HTERT RPE-1 (cell line): ENCODE results near the gene PLS3.

ENCODE experiments used
- in situ Hi-C: fragments of 300-500 bp; cut with MboI; formaldehyde crosslinking; loops from 4 replicates; pipeline ENCODE4 v1.14.3; 2020; ENCODE audit warnings: low sequenced_read_pairs

The PLS3 gene

DNA sequence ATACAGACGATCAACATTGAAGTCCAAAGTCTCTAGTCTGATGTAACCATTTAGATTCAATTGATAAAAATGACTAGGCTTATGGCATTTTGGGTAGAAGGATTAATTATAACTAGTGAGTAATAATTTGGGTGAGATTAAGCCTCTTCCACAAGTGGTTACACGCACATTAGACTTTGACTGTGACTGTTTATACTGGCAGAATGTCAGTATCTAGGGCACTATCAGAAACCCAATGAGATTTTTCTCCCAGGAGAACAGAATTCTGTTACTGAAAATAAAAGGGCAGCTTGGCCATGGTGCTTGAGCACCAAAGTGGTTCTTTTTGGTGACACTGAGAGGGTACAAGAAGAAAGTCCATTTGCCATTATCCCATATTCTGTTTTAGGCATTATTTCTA lies 3.3 kb downstream of the PLS3 start:
- in situ Hi-C loops: no loop called here

DNA sequence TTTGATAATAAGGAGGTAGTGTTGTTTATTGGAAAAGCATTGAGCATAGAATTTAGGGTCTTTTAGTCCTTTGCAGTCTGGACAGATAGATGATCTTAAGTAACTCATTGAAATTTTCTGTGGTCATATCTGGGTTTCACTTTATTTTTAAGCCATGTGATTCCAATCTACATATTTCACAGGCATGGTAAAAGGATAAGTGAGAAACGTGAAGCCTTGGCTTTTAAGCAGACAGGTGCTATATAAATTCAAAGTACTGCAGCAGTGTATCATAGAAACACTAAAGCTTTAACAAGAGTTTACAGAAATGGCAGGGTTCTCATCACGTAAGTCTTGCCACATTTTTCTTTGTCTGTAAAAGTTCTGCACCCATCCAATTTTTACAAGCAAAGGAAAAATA lies 4.9 kb downstream of the PLS3 start:
- in situ Hi-C loops: no loop called here

DNA sequence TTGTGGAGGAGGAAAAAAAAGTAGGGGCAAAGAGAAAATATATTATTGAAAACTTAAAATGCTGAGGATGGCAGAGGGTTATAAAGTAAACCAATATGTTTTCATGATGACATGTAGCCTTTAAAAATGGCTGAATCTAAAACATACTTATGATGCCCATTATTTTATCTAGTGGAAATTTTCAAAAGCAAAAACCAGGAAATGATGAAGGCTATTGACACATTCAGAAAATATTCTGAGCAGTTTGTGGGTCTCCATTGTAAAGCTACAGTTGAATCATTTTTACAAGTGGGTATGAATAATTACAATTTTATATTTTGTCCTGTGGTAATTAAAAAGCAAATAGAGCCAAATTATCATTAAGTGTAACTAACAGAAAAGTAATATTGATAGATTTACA lies 10.7 kb downstream of the PLS3 start:
- in situ Hi-C loops: no loop called here

DNA sequence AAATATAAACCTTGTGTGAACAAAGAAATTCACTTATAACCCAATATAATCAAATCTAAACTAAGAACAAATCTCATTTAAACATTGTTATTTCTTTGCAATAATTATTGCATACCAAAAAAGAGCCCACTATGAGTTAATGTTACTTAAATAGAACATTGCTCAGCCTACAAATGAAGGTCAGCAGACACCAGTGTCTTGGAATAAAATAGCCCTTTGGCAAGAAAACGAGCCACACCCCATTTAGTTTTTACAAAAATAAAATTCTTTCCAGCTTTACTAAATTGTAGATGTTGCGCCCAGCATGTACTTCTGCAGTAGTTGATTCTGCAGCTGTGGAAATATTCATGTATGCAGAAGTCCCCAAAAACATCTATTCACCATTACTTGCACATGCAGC lies 12.2 kb downstream of the PLS3 start:
- in situ Hi-C loops: no loop called here

DNA sequence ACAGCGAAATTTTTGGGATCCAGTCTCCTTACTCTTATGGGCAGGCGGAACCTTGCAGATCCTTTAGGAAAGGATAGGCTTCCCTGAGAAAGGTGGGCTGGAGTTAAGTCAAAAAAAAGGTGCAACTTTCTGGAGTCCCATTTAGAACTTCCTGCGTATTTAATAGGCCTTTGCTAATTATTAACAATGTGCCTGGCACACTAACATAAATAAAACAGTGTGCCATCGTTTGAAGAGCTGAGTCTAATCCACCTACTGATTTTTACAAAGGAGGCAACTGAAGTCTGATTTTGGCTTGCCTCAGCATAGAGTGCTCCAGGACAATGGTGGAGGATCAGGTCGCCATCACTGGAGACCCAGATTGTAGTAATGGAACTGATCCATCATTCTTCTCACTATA lies 15.7 kb downstream of the PLS3 start:
- in situ Hi-C loops: no loop called here

DNA sequence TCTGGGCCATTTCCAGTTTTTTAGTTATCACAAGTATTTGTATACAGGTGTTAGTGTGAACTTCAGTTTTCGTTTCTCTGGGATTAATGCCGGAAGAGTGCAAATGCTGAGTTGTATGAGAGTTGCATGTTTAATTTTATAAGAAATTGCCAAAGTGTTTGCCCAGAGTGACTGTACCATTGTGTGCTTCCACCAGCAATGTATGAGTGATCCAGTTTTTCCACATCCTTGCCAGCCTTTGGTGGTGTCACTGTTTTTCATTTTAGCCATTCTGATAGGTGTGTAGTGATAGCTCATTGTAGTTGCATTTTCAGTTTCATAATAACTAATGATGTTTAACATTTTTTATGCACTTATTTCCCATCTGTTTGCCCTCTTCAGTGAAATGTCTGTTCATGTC lies 18.4 kb downstream of the PLS3 start:
- in situ Hi-C loops: no loop called here

DNA sequence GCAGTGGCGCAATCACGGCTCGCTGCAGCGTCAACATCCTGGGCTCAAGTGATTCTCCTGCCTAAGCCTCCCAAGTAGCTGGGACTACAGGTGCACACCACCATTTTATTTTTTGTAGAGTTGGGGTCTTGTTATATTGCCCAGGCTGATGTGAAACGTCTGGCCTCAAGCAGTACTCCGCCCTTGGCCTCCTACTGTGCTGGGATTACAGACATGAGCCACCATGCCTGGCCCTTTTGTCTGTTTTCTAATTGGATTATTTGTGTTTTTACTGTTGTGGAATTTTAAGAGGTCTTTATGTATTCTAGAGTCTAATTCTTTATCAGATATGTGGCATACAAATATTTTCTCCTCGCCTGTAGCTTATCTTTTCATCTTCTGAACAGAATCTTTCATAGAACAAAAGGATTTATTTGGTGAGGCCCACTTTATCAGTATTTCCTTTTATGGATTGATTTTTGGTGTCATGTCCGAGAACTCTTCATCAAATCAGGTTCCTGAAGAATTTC lies 18.9 kb downstream of the PLS3 start:
- in situ Hi-C loops: no loop called here

DNA sequence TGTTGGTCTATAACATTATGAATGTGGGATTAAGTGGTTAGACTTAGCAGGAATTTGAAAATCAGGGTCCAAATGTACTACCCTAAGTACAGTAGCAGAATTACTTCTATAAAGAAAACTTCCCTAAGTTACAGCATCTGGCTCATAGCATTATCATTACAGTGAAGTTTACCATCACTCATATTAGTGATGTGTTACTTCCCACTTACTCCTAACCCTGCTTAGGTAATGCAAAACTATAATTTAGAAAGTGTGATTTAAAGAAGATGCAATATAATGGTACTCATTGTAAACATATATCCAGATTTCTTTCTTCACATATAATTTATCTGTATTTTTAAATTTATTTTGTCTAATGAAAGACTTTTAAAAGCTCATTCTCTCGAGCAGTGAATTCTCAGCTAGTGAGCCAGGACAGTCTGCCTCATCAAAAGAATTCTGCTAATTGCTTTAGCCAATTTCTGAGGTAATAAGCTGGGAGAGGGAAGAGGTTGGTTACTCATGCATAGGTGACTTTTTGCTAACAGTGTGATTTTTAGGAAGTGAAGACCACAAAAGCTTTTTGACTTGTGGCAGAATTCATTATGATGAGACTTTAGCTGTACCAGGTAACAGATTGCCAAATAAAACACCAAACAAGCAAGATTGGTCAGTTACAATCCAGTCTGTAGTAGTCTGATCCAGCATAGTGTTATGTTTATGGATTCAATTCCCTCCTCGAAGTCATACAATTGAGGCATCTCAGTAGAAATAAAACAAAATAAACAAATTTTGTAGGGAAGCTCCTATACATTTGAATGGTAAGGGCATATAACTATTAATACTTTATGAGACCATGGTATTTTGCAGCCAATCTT lies 21.0 kb downstream of the PLS3 start:
- in situ Hi-C loops: no loop called here

DNA sequence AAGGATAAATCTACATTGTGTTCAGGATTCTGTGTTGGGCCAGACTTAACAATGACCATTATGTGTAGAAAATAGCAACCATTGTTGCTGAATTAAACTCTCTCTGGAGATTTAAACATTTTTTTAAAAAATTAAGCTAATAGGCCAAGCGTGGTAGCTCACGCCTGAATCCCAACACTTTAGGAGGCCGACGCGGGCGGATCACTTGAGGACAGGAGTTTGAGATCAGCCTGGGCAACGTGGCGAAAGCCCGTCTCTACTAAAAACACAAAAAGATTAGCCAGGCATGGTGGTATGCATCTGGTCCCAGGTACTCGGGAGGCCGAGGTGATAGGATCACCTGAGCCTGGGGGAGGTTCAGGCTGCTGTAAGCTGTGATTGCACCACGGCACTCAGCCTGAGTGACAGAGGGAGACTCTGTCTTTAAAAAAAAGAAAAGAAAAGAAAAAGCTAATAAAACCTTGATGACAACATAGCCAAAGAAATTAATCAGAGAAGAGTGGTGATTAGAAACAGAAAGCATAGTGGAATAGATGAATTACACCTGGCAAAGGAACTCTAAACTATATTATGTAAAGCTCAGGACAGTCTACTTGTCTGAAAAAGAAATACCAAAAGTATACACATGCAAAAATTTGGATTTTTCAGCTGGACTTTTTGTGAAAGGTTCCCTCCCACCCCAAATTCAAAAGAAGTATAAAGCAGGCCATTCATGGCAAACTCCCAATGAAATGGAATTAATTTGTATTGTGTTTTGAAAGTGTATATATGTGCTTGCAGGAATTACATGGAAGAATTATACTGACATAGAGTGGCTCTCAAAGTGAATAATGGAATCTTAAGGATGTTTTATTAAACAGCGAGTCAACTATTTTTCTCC lies 21.9 kb downstream of the PLS3 start:
- in situ Hi-C loops: no loop called here

DNA sequence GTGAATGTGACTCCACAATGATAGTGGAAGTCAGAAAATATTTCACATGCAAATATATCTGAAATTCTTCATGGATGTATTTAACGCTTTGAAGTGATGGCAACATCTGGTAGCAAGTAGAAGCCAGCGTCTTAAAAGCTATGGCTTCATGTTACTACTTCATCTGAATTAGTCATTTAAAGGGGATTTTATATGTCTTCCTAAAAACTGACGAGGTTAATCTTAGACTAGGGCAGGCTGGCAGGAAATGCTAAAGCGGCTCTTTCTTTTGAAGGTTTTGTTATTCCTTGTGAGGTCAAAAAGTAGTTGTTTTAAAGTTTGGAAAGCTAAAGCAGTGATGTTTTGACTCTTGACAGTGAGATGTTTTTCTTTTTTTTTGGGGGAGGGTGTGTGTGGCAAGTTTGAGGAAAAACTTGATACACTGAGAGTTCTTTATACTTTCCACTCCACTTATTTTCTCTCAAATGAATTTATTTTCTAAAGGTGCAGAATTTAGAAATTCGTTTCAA lies 22.6 kb downstream of the PLS3 start:
- in situ Hi-C loops: no loop called here

DNA sequence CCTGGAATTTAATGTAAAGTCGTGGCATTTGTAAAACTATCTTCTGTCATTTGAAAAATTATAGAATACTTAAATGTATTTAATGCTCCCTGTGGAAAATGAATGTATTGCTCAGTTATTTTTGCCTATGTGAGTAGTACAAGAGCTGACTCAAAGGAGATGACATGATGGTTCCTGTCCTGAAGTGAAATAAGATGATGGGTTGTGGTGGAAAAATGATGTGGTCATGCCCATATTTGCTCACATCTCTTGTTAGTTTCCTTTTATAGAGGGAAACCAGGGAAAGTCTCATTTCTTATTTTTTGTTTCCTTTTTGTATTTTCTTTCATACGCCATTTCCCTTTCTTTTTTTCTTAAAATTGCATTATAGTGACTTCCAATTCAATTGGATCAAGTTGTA lies 23.7 kb downstream of the PLS3 start:
- in situ Hi-C loops: no loop called here

DNA sequence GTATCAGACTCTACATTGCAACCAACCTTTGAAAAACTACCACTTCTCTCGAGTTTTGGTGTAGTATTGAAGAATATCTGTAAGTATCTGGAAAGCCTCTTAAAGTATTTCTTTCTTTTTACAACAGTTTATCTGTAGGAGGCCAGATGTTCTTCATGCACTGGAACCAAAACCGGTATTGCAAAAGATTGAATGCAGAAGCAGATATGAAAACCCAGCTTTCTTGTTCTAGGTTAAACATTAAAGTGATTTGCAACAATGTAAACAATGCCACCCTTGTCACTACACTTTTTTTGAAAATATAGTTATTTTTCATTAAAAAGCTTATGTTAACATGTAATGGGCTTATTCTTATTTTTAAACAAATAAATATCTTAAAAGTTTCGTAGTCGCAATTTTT lies 27.2 kb downstream of the PLS3 start:
- in situ Hi-C loops: no loop called here

DNA sequence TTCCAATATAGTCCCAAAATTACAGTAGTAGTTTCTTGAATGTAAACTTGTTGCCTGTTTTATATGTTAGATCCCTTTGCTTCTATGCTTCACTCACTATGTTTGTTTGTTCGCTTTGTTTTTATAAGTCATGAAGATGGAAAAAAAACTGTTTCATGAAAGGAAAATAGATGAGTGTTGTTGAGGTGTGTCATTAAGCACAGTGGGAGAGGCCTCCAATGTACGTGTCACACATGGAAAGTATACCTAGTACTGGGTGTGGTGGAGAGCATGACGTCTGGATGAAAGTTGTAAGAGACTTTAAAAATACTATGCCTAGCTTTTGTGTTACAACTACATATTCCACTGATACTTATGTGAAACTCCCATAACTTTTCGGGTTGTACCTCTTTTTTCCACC lies 28.4 kb downstream of the PLS3 start:
- in situ Hi-C loops: no loop called here

DNA sequence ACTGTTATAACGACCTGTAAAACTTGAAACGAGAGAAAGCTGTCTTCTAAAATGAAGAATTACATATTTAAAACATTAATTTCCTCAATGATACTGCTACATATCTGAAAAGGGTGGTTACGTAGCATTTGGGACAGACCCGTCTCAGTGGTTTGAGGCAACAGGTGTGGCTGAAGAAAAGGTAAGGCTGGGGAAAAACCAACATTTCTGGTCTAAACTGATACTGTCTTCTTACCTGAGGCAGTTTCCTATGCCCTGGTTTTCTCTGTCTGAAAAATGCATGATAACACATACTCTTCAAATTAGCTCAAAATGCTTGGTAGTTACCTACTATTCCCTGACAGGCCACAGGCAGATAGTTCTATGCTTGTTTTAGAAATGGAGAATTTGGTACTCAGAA lies 30.4 kb downstream of the PLS3 start:
- in situ Hi-C loops: no loop called here

DNA sequence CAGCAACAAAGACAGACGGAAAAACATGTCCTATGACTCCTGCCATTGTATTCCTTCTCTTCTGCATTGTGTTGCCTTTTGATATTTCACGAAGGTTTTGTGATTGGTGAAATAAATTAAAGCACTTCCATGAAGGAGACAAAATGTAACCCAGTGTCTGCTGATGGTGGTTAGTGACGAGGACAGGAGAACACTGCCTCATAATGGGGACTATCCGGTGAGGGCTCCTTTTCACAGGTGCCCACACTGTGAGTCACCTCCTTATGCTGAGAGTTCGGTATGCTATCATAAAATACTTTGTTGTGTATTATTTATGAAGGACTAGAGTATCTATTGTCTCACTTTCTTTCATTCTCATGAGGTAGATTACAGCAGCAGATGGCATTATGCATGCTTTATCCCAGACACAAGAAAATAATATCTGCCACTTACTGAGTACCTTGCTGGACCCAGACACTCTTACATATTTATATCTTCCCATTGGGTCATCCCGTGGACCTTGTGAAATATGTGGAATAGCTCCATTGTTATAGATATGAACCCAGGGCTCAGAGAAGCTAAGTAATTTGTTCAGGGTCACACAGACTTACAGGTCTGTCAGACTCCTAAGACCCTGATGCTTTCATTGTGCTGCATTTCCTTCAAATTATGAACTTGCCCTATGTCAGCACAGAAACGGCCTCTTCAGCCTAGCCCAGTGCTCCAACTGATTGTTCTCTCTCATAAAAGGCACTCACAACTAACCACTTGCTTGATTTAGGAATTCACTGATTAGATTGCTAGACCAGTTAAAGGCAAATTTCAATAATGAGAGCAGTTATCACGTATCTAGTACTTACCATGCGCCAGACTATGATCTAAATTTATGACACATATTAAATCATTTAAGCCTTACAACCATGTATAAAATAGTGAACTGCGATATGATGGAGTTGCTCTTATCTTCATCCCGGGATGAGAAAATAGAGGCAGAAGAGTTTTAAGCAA lies 31.2 kb downstream of the PLS3 start:
- in situ Hi-C loops: no loop called here

DNA sequence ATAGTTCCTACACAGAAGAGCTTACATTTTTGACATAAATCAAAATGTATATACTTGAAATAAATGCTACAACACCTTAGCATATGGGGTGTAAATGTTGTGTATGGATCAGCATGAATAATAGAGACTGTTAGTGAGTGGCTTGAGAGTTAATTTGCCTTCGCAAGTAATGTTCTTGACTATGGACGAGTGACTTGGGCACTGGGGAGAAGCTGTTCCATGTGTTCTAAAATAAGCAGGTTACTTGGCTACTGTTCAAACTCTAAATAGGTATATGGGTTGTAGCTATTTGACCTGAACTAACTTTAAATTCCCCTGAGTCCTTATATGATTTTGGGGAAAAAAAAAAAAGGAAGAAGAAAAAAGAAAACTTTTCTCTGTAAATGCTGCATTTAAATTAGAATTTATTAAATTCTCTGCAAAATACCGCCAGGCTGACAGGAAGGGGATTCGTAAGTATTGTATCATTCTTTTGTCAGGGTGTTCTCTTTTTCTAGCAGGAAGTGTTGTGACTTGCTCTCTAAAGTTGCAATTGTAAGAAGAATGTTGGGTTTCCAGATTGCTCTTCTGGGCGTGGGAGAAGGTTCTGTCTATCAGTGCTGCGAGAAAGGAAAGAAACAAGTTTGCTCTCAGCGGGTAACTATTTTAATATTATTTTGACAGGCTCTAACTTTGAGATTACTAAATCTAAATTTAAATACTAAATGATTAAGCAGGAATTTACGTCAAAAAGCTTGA lies 32.2 kb downstream of the PLS3 start:
- in situ Hi-C loops: no loop called here

DNA sequence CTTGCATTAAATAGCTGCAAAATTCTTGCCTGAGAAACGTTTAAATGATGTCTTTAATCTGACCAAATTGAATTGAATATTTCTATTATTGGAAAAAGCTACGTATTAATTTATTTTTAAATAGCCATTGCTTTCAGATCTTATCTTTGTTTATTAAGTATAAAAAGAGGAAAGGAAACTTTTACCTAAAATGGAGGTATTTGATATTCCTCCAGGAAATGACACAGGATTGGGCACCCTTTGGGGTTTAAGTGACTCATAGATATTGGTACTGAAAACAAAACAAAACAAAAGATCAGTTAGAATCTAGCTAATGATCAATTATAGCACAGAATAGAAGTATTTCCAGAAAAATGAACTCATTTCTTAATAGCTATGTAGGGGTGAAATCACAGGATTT lies 34.1 kb downstream of the PLS3 start:
- in situ Hi-C loops: no loop called here

DNA sequence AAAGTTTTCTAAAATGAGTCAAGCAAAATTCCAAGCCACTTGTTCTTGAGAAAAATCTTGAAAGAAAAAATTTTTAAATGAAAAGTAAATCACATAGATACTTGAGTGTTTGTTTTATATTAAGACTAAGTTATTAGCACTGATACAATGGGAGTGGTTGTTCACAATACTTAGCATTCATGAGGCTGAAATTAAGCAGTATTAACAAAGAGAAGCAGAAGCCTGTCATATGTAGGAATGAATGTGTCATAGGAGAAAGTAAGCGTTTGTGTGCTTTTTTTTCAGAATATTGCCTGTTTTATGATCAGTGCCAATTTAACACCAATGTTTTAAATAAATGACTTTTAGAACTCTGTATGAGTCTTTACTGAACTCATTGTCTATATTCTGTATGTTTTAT lies 37.6 kb downstream of the PLS3 start:
- in situ Hi-C loops: no loop called here

DNA sequence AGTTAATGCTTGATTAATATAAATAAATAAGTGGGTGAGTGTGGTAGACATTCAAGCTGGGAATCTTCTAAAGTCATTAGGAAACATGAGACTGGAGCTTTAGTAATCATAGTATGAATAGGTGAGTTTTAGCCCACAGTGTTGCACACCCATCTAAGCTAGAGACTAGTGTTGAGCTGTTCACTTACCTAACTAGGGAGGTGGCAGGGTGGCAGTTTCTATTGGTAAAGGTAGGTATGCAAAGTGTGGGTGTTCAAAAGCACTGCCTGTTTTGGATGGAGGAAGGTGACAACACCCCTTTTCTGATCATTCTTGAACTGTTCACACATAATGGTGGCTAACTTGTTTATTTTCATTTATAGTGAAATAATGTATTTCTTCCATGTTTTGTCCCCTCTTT lies 41.3 kb downstream of the PLS3 start:
- in situ Hi-C loops: no loop called here
